Neural crest cell (in vitro differentiated cells): ENCODE data around the gene GPR39. TPM values are rescaled to one million over a fixed set of nuclear protein-coding genes. Genes with fewer than 3 reads are reported as not detected.
A peak's percentile ranks its signal among the peaks of the same experiment; 100 is the strongest.

Experiments used
- DNase-seq: peaks from one replicate; pipeline ENCODE4 v3.0.0; 2021; ENCODE audit warnings: low read depth, mixed read lengths, low spot score
- H3K27ac Mint-ChIP-seq: one replicate; pipeline ENCODE4 v1.8.0; 2021; ENCODE audit warnings: mild to moderate bottlenecking, mixed read lengths; ENCODE audit not compliant: unreplicated experiment
- H3K27me3 Mint-ChIP-seq: 2 replicates; pipeline ENCODE4 v1.8.0; 2021; ENCODE audit warnings: low read depth, mild to moderate bottlenecking, mixed read lengths
- H3K36me3 Mint-ChIP-seq: 2 replicates; pipeline ENCODE4 v1.8.0; 2021; ENCODE audit warnings: low read depth, mild to moderate bottlenecking, mixed read lengths
- H3K4me1 Mint-ChIP-seq: 2 replicates; pipeline ENCODE4 v1.8.0; 2021; ENCODE audit warnings: mixed read lengths
- H3K4me3 Mint-ChIP-seq: one replicate; pipeline ENCODE4 v1.8.0; 2021; ENCODE audit warnings: mild to moderate bottlenecking, mixed read lengths
- H3K9me3 Mint-ChIP-seq: 2 replicates; pipeline ENCODE4 v1.8.0; 2021; ENCODE audit warnings: mixed read lengths
- CTCF ChIP-seq: fragments of 200-600 bp; sonication (generic); conservative IDR thresholded peaks from 2 replicates; pipeline ENCODE4 v1.5.0; 2021; ENCODE audit warnings: antibody characterized with exemption, mild to moderate bottlenecking
- total RNA-seq: library from RNA; stranded (reverse); gene quantifications from 2 replicates; pipeline ENCODE4 v1.2.1, GENCODE V29; 2021

GPR39 gene
- total RNA-seq, 1 donor from 2014 or later = 0.35 TPM

DNA sequence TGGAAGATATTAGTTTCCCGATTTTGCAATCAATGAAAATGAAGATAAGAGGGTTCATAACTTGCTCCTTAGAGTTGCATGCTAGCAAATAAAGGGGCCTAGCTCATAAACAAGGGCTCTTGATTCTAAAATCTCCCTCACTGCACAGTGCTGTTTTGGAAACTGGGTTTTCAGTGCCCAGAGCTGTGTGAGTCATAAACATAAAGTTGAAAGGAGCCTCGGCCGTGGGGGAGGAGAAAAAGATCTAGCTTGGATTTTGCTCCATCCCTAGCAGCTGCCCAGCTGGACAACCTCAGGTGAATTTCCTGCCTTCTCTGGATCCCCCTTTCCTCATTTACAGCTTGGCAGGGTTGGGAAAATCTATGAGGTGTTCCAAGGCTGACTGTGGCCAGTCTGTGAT, 210.9 kb downstream of the GPR39 start:
- H3K27me3 Mint-ChIP-seq = peaks cover 17% of the 10 kb centered on the region
- no peak overlapping the region for H3K4me3 Mint-ChIP-seq
- TF ChIP-seq CTCF = no peak
- H3K4me1 Mint-ChIP-seq = peaks cover 26% of the 10 kb centered on the region
- H3K9me3 Mint-ChIP-seq = peaks cover 2% of the 10 kb centered on the region
- no peak overlapping the region for H3K27ac Mint-ChIP-seq
- no peaks in the 10 kb centered on the region for H3K36me3 Mint-ChIP-seq
- no peak for DNase-seq

- peaks cover 19% of the 10 kb centered on the region for H3K27me3 Mint-ChIP-seq
- peak overlapping the region; percentile 39 for H3K4me3 Mint-ChIP-seq
- peaks cover 3% of the 10 kb centered on the region for H3K36me3 Mint-ChIP-seq
- H3K4me1 Mint-ChIP-seq = peaks cover 39% of the 10 kb centered on the region
- TF ChIP-seq CTCF = no peak
- H3K9me3 Mint-ChIP-seq = peaks cover 6% of the 10 kb centered on the region
- peak overlapping the region; percentile 73 for H3K27ac Mint-ChIP-seq
- DNase-seq = peak; percentile 14
Observed at GRCh38 chr2:132632000-132632649, 215.5 kb downstream of the GPR39 start.

DNA sequence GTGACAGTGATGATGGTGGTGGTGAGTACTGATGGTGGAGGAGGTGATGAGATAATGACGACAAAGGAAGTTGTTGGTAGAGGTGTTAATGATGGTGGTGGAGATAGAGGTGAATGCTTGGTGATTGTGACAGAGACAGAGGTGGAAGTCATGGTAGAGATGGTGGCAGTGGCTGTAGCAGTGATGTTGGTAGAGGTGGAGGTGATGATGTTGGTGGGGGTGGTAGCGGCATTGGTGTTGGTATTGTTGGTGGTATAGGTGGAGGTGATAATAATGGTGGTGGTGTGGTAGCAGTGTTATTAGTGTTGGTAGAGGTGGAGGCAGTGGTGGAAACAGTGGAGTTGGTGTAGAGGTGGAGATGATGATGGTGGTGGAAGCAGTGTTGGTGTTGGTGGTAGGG, 217.0 kb downstream of the GPR39 start:
- peaks cover 19% of the 10 kb centered on the region for H3K27me3 Mint-ChIP-seq
- no peak overlapping the region for H3K27ac Mint-ChIP-seq
- no peak for DNase-seq
- TF ChIP-seq CTCF = no peak
- no peak overlapping the region for H3K4me3 Mint-ChIP-seq
- peaks cover 43% of the 10 kb centered on the region for H3K4me1 Mint-ChIP-seq
- H3K36me3 Mint-ChIP-seq = peaks cover 3% of the 10 kb centered on the region
- peaks cover 6% of the 10 kb centered on the region for H3K9me3 Mint-ChIP-seq

DNA sequence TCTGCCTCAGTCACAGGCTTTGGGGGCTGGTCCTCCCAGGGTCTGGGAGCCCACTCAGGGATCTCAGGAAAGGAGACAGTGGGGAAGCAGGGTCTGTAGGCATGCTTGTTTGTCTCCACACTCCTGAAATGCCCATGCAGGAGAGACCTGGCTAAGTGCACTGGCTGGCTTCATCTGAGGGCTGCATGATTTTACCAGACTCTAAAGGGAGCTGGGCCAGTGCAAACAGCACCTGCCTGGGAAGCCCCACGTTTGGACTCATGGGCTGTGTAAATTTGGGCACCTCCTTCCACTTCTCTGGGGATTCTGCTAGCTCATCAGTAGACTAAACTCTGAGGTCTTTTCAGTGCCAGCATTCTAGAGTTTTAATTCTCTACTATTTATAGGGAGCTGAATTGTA, 219.7 kb downstream of the GPR39 start:
- Mint-ChIP-seq H3K4me3 (no peak overlapping the region), H3K27ac (peak overlapping the region; percentile 83), H3K27me3 (peaks cover 7% of the 10 kb centered on the region), H3K36me3 (peaks cover 3% of the 10 kb centered on the region), H3K9me3 (peaks cover 6% of the 10 kb centered on the region), H3K4me1 (peaks cover 35% of the 10 kb centered on the region)
- TF ChIP-seq CTCF = no peak
- no peak for DNase-seq

DNA sequence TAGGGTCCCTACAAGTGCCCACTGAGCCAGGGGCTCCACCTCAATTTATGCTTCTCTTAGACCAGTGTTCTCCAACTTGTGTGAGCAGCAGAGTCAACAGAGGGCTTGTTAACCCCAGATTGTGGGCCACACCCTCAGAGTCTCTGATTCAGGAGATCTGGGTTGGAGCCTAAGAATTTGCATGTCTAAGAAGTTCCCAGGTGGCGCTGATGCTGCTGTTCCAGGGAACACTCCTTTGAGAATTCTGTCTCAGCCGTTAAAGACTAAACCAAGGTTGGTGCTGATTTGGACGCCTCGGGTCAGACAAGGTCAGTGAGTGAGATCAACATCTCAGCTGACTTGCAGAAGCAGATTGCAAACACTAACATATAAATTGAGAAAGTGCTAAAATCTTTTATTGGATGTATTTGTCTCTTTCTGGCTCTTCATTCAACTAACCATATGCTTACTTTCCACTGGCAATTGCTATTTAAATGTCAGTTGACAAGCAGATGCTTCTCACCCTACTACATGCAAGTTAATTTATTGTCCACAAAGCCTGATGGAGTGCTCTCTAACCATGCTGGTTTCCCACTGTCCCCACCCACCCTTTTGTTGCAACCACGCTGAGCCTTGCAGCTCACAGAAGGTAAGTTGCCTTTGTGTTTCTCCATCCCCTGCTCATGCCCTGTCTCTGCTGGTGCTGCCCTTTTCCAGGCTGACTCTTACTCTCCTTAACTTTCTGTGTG, 221.9 kb downstream of the GPR39 start:
- peaks cover 6% of the 10 kb centered on the region for H3K27me3 Mint-ChIP-seq
- peak overlapping the region; percentile 5 for H3K27ac Mint-ChIP-seq
- H3K4me1 Mint-ChIP-seq = peaks cover 21% of the 10 kb centered on the region
- H3K9me3 Mint-ChIP-seq = peaks cover 5% of the 10 kb centered on the region
- peaks cover 3% of the 10 kb centered on the region for H3K36me3 Mint-ChIP-seq
- H3K4me3 Mint-ChIP-seq = no peak overlapping the region
- no peak for DNase-seq
- TF ChIP-seq CTCF = no peak
